Breast epithelium (tissue), 3 donors: ENCODE results near the gene TIMD4.

Source experiments
- CTCF ChIP-seq, 3 donors: fragments of 450-650 bp; IDR thresholded peaks; one replicate each; pipeline ENCODE4 v1.5.1; 2016 to 2017; ENCODE audit warnings: antibody characterized with exemption in 3 of 3, mild to moderate bottlenecking in 3 of 3, moderate library complexity in 3 of 3
- POLR2A ChIP-seq: fragments of 450-650 bp; IDR thresholded peaks from one replicate; pipeline ENCODE4 v1.6.1; 2016; ENCODE audit warnings: antibody characterized with exemption, mild to moderate bottlenecking, moderate library complexity
- POLR2AphosphoS5 ChIP-seq, 3 donors: sonication (generic); formaldehyde crosslinking; IDR thresholded peaks; one replicate each; pipeline ENCODE4 v1.6.1; 2017; ENCODE audit warnings: antibody characterized with exemption in 3 of 3

- TF ChIP-seq CTCF (IDR thresholded peaks at IDR 0.05) (no peak), POLR2AphosphoS5 (IDR thresholded peaks at IDR 0.05) (no peak), POLR2A (no peak)
Measured at GRCh38 chr5:156883316-156883875, 79.6 kb downstream of the TIMD4 start.
